GM12875 (cell line): Measurements from ENCODE around the gene NCCRP1.
"Not testable (repeated sequence)": the region's sequence is repeated elsewhere in the genome, so short reads cannot be mapped to it uniquely, and the experiment has no call there.

Experiments used
- H3K4me3 ChIP-seq: one replicate; pipeline ENCODE4 v1.5.1; 2011; ENCODE audit warnings: low read depth, low read length, control low read depth
- TF ChIP-seq, protein P1 (sequence below): IDR thresholded peaks from 2 replicates; pipeline ENCODE4 v1.5.1; 2011; ENCODE audit warnings: low read depth, mild to moderate bottlenecking, control low read depth, inconsistent platforms, low read length, moderate library complexity, borderline replicate concordance; ENCODE audit not compliant: insufficient read depth

NCCRP1 gene

DNA sequence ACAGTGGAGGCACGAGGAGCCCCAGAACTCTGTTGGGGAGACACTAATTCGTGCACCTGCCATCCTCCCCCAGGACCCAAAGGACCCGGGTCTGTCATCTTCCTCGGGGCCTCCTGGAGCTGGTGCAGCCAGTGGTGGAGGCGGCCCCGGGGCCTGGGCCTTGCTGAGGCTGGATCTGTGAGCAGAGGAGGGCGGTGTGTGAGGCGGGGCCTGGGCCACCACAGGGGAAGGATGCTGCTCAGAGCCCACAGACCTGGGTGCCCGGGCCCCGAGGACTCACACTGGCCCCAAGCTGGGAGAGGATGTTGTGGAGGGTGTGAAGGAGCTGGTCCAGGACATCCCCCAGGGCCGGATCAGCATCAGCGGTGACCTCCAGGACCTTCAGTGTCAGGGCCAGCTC, 39.8 kb downstream of the NCCRP1 start:
- H3K4me3 ChIP-seq, result no peak overlapping the region
- TF ChIP-seq, protein P1, sequence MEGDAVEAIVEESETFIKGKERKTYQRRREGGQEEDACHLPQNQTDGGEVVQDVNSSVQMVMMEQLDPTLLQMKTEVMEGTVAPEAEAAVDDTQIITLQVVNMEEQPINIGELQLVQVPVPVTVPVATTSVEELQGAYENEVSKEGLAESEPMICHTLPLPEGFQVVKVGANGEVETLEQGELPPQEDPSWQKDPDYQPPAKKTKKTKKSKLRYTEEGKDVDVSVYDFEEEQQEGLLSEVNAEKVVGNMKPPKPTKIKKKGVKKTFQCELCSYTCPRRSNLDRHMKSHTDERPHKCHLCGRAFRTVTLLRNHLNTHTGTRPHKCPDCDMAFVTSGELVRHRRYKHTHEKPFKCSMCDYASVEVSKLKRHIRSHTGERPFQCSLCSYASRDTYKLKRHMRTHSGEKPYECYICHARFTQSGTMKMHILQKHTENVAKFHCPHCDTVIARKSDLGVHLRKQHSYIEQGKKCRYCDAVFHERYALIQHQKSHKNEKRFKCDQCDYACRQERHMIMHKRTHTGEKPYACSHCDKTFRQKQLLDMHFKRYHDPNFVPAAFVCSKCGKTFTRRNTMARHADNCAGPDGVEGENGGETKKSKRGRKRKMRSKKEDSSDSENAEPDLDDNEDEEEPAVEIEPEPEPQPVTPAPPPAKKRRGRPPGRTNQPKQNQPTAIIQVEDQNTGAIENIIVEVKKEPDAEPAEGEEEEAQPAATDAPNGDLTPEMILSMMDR, result no peak

DNA sequence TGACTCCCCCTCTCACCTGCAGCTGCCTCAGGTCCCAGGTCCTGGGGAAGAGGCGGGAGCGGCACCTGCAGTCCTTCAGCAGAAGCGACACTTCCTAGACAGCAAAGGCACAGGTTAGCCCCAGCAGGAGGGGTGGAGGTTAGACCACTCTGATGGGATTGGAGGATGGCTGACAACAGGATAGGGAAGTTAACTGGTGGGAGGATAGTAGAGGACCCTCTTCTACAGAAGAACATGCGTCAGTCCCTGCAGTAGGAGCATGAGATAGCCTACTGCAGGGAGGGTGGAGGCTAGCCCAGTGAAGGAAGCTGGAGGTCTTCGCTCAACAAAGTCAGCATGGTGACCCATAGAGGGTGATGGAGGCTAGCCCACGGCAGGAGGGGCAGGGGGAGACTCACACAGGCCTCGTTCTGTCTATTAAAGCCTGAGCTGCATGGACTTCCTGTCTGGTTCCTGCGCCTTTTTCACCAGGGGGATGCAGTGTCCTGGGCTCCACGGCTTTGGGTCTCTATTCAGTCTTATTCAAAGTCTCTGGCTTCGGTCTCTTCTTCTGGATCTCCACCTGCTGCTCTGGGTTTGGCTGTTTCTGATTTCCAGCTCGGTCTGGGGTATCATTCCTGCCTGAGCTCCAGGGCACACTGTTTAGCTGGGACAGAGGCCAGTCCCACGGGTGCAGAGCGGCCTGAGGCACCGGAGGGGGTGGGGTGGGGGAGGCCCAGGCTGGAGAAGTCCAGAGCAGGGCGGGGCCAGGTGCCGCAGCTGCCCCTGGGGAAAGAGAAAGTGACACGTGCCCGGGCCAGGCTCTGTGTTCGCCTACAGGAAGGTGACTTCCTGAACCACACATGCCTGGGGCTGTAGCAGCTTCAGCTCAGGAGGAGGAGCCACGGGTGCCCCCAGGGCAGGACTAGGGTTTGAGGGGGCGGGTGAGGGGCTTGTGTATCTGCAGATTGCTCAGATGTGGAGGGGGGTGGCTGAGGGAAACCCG, 40.7 kb downstream of the NCCRP1 start:
- TF ChIP-seq, protein P1, result no peak
- no peak overlapping the region for H3K4me3 ChIP-seq

DNA sequence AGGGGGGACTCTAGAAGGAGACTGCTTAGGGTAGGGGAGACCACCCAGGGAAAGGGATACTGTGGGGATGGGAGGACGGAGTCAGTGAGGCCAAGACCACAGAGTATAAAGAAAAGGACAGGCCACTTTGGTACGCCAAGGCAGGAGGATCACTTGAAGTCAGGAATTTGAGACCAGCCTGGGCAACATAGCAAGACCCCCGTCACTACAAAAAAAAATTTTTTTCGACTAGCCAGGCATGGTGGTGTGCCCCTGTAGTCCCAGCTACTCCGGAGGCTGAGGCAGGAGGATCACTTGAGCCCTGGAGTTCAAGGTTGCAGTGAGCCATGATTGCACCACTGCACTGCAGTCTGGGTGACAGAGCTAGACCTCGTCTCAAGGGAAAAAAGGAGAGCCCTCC, 41.4 kb downstream of the NCCRP1 start:
- H3K4me3 ChIP-seq, result no peak overlapping the region
- TF ChIP-seq, protein P1, result no peak

DNA sequence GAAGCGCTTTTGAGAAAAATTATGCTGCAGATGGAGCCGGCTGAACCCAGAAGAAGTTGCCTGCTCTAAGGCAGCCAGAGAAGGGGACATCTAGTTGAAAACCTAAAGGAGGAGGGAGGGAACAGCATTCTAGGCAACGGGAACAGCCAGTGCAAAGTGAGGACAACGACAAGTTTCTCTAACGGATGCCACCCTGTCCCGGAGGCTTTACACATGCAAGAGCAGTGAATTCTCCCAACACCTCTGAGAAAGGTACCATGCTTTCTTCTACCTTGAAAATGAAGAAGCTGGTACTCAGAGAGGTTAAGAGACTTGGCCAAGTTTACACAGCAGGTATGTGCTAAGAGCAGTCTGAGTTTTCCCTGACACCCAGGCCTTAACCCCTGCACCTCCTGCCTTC, 42.2 kb downstream of the NCCRP1 start:
- TF ChIP-seq, protein P1, result no peak

DNA sequence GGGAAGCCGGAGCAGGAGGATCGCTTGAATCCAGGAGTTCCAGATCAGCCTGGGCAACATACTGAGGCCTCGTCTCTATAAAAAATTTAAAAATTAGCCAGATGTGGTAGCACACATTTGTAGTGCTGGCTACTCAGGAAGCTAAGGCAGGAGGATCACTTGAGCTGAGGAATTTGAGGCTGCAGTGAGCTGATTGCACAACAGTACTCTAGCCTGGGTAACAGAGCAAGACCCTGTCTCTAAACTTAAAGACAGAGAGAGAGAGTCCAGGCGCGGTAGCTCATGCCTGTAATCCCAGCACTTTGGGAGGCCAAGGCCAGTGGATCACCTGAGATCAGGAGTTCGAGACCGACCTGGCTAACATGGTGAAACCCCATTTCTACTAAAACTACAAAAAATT, 43.7 kb downstream of the NCCRP1 start:
- no peak overlapping the region for H3K4me3 ChIP-seq
- TF ChIP-seq, protein P1, result no peak

More for the DNA sequence above, 42.2 kb downstream of the NCCRP1 start:
- no peak overlapping the region for H3K4me3 ChIP-seq

DNA sequence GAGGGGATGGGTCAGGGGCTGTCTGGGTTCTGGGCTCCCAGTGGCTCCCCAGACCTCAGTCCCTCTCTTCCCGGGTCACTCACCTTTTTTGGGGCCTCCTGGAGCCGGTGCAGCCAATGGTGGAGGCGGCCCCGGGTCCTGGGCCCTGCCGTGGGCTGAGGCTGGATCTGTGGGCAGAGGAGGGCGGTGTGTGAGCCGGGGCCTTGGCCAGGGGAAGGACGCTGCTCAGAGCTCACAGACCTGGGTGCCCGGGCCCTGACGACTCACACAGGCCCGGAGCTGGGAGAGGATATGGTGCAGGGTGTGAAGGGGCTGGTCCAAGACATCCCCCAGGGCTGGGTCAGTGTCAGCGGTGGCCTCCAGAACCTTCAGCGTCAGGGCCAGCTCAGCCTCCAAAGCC, 47.0 kb downstream of the NCCRP1 start:
- H3K4me3 ChIP-seq, result not testable (repeated sequence)

DNA sequence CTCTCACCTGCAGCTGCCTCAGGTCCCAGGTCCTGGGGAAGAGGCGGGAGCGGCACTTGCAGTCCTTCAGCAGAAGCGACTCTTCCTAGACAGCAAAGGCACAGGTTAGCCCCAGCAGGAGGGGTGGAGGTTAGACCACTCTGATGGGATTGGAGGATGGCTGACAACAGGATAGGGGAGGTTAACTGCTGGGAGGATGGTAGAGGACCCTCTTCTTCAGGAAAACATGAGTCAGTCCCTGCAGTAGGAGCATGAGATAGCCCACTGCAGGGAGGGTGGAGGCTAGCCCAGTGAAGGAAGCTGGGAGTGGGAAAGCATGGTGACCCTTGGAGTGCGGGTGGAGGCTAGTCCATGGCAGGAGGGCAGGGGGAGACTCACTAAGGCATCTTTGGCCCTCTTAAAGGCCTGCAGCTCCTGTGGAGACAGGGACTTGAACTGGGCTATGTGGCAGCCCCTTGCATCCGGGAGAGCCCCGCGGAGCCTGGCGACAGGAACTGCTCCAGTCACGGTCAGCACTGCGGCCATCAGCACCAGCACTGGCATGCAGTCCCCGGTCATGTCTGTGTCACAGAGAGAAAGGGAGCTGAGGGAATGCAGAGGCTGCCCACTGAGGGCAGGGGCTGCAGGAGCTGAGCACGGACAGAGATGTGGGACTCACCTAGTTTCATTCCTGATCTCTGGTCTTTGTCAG, 47.8 kb downstream of the NCCRP1 start, which contains the start of gene IFNL3:
TSS of gene IFNL3 (minus strand) at position 597 of the 691 bp plus-strand sequence. CDS start at position 558, 39 bp downstream.
- not testable (repeated sequence) for H3K4me3 ChIP-seq

DNA sequence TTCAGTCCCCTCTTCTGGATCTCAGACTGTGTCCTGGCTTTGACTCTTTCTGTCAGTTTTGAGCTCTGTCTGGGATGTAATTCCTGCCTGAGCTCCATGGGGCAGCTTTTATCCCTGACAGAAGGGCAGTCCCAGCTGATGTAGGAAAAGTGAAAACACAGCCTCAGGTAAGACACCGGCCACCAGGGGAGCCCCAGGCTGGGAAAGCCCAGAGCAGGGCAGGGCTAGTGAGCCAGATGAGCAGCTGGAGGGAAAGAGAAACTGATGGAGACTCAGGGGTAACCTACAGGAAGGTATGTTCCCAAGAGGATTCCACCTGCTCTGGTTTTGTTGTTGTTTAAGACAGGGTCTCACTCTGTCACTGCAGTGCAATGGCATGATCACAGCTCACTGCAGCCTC, 48.4 kb downstream of the NCCRP1 start:
- not testable (repeated sequence) for H3K4me3 ChIP-seq
